HG02678 (cell line): ENCODE data around the gene PGAM5.
"Not testable (repeated sequence)": the region's sequence is repeated elsewhere in the genome, so short reads cannot be mapped to it uniquely, and the experiment has no call there.

Source experiments
- ATAC-seq: cut with Tn5 transposase; IDR thresholded peaks from one replicate; pipeline ENCODE4 v1.9.1; 2021; ENCODE audit warnings: mild to moderate bottlenecking, moderate library complexity; ENCODE audit not compliant: unreplicated experiment

PGAM5 gene

DNA sequence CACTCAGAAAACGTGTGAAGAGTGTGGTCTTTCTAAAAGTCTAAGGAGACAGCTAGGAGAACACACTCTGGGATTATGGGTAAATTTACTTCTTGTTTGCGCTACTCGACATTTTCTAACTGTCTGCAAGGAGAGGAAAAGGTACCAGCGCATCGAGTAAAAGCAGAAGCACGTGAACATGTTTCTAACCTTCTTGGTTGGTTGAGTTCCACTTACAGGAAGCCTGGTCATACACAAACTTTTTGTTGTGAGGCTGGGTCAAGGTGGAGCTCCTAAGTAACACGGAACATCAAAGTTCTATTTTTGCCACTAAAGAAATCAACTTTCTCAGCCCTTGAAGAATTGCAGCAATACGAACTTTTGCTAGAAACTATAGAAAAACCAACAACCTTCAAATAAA, 31.0 kb downstream of the PGAM5 start:
- ATAC-seq: no peak

DNA sequence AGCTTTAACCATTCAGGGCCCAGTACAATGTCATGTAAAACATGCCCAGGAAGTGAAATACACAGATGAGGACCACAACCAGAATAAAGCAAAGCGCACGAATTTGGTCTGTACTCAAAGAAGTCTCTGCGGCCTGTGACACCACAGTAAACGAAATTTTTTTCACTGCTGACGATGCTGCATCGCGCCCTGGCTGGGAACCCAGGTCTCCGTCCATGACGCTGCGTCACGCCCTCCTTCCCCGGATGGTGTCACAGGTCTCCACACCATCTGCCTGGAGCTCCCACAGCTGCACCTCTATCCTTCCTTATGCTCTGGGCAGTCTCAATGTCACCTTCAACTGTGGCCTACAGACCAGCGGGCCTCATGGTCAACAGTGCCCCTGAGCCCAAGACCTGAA, 33.2 kb downstream of the PGAM5 start:
- no peak for ATAC-seq

- ATAC-seq: no peak
These were observed 36.0 kb downstream of the PGAM5 start for GRCh38 chr12:132746613-132747012.

DNA sequence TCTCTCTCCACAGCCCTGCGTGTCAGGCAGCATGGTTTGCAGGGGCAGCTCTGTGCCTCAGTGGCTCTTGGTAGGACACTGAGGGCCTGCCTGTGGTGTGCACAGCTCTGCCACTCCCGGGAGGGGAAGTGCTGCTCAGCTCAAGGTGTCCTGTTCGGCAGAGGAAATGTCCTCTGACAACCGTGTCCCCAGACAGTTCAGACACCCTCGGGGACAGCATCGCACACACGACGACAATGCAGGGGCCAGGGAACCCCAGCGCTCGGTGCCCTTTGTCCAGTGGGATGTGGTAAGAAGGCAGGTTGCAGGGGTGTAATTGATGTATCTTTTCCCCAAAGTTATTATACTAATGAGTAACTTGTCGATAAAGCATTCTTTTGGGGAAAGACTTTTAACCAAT, 36.8 kb downstream of the PGAM5 start:
- ATAC-seq: no peak

- no peak for ATAC-seq
These were observed 37.3 kb downstream of the PGAM5 start for GRCh38 chr12:132747896-132748295.

DNA sequence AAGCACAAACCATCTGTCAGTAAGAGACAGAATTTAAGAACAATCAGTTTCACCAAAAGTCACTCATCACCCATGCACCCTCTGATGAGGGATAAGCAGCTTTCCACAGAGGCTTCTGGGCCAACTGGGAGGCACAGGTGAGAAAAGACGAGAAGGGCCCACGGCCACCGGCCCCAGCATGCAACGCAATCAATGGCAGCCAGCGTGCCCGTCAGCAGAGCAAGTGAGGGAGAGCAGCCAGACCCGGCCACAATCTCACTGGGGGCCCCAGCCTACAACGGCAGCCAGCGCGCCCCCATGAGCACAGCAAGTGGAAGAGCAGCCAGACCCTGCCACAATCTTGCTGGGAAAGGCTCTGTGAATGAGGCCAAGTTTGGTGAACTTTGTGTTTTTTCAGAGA, 37.7 kb downstream of the PGAM5 start:
- no peak for ATAC-seq

DNA sequence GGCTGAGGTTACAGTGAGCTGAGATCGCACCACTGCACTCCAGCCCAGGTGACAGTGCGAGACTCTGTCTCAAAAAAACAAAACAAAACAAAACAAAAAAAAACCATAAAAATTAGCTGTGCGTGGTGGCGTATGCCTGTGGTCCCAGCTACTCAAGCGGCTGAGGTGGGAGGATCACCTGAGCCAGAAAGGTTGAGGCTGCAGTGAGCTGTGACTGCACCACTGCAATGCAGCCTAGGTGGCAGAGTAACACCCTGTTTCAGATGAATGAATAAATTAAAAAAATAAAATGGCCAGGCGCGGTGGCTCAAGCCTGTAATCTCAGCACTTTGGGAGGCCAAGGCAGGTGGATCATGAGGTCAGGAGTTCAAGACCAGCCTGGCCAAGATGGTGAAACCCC, 43.0 kb downstream of the PGAM5 start:
- not testable (repeated sequence) for ATAC-seq

GRCh38 chr12:132754160-132754932, 43.7 kb downstream of the PGAM5 start:
- ATAC-seq: no peak

DNA sequence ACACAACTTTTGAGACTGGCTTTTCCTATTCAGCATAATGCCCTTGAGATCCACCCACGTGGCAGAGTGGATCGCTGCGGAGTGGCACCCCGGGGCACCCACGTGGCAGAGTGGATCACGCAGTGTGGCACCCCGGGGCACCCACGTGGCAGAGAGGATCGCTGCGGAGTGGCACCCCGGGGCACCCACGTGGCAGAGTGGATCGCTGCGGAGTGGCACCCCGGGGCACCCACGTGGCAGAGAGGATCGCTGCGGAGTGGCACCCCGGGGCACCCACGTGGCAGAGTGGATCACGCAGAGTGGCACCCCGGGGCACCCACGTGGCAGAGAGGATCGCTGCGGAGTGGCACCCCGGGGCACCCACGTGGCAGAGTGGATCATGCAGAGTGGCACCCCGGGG, 48.2 kb downstream of the PGAM5 start:
- ATAC-seq: not testable (repeated sequence)

DNA sequence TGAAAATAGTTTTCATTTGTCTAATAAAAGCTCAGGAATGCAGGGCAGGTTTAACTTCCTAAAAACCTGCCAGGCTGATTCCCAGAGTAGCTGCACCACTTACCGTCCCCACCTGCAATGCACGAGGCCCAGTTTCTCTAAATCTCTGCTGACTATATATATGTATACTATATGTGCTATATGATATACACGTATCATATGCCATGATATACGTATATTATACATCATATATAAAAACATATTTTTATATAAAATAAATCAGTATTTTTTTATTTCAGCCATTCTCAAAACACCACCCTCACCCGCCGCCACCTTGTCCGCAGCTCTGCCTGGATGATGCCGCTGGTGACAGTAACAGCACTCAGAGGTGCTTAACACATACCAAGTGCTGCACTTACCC, 48.7 kb downstream of the PGAM5 start:
- ATAC-seq: no peak

- ATAC-seq: peak; percentile 40
These were observed 50.6 kb downstream of the PGAM5 start, which contains the start of gene ANKLE2 for GRCh38 chr12:132761032-132761920. TSS of gene ANKLE2 (minus strand) at chr12:132761832. CDS start at chr12:132761798, 34 bp downstream.

DNA sequence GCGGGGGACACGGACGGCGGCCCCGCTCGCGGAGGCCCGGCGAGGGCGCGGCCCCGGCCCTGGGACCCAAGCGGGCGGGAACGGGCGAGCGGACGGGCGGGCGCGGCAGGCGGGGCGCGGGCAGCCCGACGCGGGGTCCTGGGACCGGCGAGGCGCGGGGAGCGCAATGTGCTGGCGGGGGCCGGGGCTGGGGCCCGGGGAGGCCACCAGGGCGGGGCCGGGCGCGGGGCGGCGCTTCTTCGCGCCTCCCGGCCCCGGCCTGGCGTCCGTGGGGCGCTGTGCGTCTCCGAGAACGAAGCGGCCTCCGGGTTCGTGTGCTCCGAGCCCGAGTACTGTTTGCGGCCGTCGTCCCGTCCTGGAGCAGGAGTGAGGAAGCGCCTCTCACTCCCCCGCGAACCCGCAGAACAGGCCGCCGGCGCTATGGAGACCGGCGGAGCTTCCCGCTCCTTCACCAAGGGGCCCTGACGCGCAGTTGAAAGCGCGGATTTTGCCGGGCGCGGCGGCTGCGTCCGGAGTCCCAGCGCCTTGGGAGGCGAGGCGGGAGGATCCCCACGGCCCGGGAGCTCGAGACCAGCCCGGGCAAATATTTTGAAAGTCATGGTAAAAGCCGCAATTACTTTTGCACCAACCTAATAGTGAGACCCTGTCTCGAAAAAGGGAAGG, 51.4 kb downstream of the PGAM5 start:
- peak; percentile 77 for ATAC-seq

DNA sequence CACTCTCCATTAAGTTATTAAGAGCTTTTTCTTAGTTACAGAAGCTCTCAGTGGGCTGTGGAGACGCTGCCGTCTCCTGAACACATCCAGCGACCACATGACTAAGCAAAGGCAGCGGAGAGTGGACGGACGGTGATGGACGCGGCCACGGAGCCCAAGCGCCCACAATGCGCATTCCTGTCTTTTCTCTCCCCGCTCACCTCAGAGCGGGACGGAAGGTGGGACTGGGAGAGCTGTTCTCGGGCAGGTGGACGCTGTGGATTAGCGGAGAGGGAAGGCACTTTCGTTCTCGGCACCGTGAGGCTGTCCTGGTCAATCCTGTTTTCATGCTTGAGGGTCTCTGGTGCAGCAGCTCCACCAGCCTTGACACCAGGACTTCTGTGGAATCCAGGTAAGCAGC, 53.6 kb downstream of the PGAM5 start:
- ATAC-seq: no peak

- no peak for ATAC-seq
These were observed 54.7 kb downstream of the PGAM5 start for GRCh38 chr12:132765361-132765760.

GRCh38 chr12:132766380-132767085, 55.9 kb downstream of the PGAM5 start:
- no peak for ATAC-seq

GRCh38 chr12:132771126-132771838, 60.6 kb downstream of the PGAM5 start:
- ATAC-seq: peak; percentile 59
